C1 segment of cervical spinal cord (tissue), 14 donors: ENCODE measurements around the gene LCK.
"Not testable (repeated sequence)": the region's sequence is repeated elsewhere in the genome, so short reads cannot be mapped to it uniquely, and the experiment has no call there.

Source experiments
- DNase-seq, 14 donors: peaks; one replicate each; lab custom pipeline; 2025; lab: John Stamatoyannopoulos, UW

The LCK gene

DNA sequence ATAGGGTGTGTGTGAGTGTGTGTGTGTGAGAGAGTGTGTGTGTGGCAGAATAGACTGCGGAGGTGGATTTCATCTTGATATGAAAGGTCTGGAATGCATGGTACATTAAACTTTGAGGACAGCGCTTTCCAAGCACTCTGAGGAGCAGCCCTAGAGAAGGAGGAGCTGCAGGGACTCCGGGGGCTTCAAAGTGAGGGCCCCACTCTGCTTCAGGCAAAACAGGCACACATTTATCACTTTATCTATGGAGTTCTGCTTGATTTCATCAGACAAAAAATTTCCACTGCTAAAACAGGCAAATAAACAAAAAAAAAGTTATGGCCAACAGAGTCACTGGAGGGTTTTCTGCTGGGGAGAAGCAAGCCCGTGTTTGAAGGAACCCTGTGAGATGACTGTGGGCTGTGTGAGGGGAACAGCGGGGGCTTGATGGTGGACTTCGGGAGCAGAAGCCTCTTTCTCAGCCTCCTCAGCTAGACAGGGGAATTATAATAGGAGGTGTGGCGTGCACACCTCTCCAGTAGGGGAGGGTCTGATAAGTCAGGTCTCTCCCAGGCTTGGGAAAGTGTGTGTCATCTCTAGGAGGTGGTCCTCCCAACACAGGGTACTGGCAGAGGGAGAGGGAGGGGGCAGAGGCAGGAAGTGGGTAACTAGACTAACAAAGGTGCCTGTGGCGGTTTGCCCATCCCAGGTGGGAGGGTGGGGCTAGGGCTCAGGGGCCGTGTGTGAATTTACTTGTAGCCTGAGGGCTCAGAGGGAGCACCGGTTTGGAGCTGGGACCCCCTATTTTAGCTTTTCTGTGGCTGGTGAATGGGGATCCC, 22.5 kb downstream of the LCK start:
- DNase-seq = no peak

GRCh38 chr1:32274646-32275340, 23.7 kb downstream of the LCK start:
- DNase-seq = no peak

- DNase-seq = no peak
Measured at GRCh38 chr1:32275424-32275823, 24.4 kb downstream of the LCK start.

GRCh38 chr1:32276032-32276782, 25.1 kb downstream of the LCK start:
- DNase-seq = no peak

DNA sequence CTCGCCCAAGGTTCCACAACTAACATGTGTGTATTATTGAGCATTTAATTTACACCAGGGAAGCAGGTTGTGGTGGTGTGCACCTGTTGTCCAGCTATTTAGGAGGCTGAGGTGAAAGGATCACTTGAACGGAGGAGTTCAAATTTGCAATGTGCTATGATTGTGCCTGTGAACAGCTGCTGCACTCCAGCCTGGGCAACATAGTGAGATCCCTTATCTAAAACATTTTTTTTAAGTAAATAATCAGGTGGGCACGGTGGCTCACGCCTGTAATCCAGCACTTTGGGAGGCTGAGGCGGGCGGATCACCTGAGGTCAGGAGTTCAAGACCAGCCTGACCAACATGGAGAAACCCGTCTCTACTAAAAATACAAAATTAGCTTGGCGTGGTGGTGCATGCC, 33.7 kb downstream of the LCK start:
- DNase-seq = not testable (repeated sequence)

GRCh38 chr1:32285658-32286057, 34.6 kb downstream of the LCK start:
- DNase-seq = no peak

DNA sequence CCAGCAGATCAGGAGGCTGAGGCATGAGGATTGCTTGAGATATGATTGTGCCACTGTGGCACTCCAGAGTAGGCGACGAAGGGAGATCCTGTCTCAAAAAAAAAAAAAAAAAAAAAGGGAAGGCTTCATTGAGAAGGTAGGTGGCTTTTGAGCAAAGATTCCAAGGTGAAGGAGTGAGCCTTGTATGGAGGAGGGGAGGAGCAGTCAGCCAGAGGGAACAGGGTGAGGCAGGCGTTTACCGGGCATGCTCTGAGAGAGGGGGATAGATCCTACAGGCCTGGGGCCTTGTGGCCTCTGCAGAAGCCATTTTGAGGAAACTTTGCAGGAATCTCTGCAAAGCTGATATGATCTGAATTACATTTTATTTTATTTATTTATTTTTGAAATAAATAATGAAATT, 35.7 kb downstream of the LCK start:
- no peak for DNase-seq

DNA sequence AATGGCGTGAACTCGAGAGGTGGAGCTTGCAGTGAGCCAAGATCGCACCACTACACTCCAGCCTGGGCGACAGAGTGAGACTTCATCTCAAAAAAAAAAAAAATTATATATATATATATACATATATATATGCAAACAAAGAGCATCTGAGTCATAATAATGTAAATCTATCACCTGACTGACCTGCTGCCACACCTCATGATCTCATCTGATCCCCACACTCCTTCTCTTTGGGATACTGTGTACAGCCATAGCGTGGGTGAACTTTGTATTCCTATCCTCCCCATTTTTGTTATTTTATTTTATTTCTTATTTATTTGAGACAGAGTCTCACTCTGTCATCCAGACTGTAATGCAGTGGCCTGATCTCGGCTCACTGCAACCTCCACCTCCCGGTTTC, 38.2 kb downstream of the LCK start:
- DNase-seq = no peak

- DNase-seq = no peak
Measured at GRCh38 chr1:32291145-32291707, 40.2 kb downstream of the LCK start.

DNA sequence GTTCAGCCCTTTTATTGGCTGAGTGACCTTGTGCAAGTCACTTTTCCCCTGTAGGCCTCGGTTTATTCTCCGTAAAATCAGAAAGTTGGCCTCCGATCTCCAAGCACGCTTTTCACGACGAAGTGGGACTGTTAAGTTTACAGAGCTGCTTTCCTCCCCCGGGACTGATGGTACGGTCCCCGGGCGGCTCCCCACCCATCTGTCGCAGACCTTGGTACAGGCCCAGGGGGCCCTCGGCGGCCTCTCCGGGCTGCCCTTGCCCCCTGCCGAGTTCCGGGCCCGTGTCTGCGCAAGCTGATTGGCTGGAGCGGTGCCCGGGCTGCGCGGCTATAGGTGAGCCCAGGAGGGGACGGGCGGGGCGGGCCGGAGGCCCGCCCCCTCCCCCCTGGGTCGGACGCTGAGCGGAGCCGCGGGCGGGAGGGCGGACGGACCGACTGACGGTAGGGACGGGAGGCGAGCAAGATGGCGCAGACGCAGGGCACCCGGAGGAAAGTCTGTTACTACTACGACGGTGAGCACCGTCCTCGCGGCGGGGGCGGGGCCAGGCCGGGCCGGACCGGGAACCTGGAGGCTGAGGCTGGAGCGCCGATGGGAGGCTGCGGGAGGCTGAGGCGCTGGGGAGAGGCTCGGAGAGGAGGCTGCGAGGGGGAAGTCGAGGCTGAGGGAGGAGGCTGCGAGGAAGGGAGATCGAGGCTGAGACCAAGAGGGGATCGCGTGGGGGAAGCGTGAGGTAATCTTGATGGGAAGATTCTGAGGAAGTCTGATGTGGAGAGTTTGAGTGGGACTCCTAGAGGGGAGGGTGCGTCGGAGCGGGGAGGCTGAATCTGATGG, 40.9 kb downstream of the LCK start, which contains the start of gene HDAC1:
TSS of gene HDAC1 (plus strand) at position 376 of the 831 bp plus-strand sequence. CDS start at position 463, 87 bp downstream.
- peak in 13 of 14 donors; percentile 11 to 93 (median 80) for DNase-seq

DNA sequence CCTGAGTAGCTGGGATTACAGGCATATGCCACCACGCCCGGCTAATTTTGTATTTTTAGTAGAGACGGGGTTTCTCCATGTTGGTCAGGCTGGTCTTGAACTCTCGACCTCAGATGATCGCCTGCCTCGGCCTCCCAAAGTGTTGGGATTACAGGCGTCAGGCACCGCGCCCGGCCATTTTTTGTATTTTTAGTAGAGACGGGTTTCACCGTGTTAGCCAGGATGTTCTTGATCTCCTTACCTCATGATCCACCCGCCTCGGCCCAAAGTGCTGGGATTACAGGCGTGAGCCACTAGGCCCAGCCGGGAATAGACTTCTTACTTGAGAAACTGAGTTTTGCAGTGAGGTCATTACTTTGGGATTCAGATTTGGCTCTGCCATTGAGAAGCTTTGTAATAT, 47.1 kb downstream of the LCK start:
- DNase-seq = not testable (repeated sequence)

DNA sequence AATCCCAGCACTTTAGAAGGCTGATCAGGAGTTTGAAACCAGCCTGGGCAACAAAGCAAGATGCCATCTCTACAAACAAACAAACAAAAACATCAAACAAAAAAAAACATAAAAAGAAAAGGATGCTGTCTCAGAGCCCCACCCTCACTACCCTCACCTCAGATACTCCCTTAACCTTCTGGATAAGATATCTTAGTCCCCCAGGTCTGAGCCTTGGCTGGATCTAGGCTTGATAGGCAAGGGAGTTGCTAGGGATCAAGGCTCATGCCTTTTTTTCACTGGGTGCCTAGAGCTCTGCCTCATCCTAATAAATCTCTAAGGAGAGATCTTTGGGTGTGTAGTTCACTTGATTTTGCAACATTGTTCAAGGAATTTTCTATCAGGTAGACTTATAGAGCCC, 48.3 kb downstream of the LCK start:
- no peak for DNase-seq

GRCh38 chr1:32303358-32303757, 52.3 kb downstream of the LCK start:
- no peak for DNase-seq

DNA sequence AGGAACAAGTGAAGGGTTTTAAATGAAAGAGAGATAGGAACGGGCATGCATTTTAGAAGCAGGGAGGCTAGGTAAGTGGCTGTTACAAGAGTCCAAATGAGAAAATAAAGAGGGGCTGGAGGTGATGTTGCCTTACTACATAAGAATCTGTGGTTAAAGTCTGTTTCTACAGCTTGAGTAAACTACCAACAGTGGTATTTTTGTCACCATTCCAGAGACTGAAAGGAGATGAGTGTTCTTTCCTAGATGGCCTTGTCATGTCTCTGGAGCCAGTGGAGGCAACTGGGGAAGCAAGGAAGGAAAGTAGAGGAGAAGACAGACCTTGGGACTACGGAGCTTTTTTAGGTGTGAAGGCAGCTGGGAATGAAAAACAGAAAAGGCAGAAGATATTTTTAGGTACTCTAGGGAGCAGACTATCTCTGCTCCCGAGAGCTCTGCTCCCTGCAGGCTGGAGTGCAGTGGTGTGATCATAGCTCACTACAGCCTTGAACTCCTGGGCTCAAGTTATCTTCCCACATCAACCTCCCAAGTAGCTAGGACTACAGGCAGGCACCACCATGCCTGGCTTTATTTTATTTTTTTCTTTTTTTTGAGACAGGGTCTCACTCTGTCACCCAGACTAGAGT, 53.0 kb downstream of the LCK start:
- DNase-seq = no peak

- DNase-seq = no peak
Measured at GRCh38 chr1:32305310-32305709, 54.2 kb downstream of the LCK start.

GRCh38 chr1:32307324-32307723, 56.3 kb downstream of the LCK start:
- DNase-seq = no peak

DNA sequence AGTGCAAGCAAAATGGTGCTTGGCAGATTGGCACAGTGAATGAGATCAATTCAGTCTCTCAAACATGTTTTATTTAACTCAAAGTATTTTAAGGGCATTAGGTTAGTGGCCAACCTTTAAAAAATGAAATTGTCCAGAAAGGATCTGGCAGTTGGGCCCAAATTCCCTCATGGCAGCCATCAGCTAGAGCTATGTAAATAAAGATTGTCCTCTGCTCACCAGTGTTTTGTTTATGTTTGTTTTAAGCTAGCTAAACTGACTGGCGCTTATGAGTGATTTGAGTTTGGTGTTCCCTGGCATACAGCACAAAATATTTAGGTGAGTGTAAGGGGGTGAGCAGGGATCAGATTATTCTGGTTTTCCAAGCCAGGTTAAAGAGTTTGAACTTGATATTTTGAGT, 58.9 kb downstream of the LCK start:
- no peak for DNase-seq

- DNase-seq = no peak
Measured at GRCh38 chr1:32311709-32312393, 60.8 kb downstream of the LCK start.

DNA sequence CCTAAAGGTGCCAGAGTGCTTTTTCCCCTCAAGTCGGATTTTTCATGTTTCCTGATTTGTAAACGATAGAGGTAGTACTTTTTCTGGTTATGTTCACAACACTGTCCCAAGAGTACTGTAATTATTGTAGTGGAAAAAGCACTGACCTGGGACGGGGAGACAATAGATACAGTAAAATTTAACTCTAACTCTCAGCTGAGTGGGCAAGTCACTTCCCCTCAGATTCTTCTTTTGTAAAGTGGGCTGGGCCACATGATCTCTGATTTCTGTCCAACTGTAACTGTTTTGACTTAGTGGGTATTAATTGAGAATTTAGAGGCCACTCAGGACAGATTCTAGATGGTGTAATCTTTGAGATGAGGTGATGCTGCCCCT, 65.8 kb downstream of the LCK start:
- DNase-seq = no peak
